GM21423 (cell line): ENCODE results near the gene UGT3A2.

Source experiments
- ATAC-seq: cut with Tn5 transposase; IDR thresholded peaks from one replicate; pipeline ENCODE4 v1.9.1; 2021; ENCODE audit warnings: mild to moderate bottlenecking, moderate library complexity; ENCODE audit not compliant: unreplicated experiment

Gene UGT3A2, protein sequence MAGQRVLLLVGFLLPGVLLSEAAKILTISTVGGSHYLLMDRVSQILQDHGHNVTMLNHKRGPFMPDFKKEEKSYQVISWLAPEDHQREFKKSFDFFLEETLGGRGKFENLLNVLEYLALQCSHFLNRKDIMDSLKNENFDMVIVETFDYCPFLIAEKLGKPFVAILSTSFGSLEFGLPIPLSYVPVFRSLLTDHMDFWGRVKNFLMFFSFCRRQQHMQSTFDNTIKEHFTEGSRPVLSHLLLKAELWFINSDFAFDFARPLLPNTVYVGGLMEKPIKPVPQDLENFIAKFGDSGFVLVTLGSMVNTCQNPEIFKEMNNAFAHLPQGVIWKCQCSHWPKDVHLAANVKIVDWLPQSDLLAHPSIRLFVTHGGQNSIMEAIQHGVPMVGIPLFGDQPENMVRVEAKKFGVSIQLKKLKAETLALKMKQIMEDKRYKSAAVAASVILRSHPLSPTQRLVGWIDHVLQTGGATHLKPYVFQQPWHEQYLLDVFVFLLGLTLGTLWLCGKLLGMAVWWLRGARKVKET

DNA sequence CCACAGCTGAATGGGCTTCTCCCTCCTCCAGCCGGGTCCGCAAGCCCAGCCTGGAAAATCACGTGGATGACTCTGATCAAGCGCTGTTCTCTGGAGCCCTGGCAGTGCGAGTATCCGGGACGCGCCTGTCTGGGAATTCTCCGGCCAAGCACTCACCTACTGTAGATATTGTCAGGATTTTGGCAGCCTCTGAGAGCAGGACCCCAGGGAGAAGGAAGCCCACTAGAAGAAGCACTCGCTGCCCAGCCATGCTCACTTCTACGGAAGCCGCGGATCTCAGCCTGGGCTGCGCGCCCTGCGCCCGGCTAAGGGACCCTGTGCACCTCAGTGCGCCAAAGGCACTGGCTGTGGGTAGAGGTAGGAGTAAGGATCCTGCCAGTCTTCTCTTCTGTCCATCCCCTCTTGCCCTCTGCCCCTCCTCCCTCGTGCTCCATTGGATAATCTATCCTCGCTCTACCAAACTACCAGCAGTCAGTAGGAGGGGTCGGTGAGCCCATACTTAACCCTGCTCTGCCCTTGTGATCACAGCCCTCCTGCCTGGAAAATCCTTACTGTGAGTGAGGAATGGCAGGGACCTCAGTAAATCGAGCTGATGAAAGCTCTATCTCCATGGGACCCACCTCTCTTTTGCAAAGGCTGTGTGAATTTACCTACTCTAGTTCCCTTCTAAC, at the start of gene UGT3A2:
Gene UGT3A2, minus strand, starts transcription at position 343 of the 671 bp plus-strand sequence. Its CDS starts 93 bp downstream, at position 250.
- no peak for ATAC-seq

- ATAC-seq: no peak
Observed at GRCh38 chr5:36111238-36111637, 44.6 kb upstream of the UGT3A2 start.

DNA sequence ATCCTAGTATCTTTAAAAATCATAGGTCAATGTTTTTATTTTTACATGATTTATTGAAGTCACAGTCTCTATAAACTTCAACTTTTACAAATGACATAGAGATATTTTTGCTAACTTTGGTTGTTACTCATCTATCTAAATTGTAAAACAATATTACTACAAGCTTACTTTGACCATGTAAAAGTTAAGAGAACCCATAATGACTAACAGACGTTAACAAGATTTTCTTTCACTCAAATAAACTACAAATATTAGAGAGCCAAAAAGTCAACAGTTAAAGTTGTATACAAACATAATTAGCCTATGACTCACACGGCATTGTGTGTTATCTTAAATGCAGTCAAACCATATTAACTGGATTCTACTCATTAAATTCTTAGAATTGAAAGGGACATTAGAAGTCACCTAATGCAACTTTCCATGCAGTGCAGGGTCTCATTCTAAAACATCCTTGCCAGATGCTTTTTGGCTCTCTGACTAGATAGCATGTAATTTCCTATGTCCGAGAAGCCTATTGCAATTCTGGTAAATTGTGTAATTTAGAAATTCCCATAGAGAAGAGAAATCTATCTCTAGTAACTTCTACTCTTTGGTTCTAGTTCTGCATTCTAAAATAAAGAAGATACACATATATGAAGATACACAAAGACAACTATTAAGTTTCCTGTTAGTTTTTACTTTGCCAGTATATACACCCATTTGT, 42.2 kb upstream of the UGT3A2 start:
- no peak for ATAC-seq

DNA sequence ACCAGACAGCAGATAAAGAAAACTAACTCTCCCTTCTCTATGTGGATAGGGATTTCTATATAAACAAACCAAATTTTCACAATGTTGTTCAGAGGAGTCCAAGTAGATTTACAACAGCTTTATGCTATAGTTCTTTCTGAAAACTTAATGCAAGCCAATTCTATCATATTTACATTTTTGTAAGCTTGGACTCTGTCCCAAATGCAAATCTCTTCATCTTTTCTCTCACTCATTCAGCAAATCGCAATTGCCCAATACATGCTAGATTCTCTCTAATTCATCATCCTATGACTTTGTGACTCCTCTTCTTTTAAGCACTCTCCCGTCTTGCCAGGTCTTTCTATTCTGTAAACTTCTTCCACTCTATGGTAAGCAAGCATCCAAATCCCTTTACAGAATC, 39.1 kb upstream of the UGT3A2 start:
- ATAC-seq: no peak

GRCh38 chr5:36099748-36100147, 33.1 kb upstream of the UGT3A2 start:
- ATAC-seq: no peak

DNA sequence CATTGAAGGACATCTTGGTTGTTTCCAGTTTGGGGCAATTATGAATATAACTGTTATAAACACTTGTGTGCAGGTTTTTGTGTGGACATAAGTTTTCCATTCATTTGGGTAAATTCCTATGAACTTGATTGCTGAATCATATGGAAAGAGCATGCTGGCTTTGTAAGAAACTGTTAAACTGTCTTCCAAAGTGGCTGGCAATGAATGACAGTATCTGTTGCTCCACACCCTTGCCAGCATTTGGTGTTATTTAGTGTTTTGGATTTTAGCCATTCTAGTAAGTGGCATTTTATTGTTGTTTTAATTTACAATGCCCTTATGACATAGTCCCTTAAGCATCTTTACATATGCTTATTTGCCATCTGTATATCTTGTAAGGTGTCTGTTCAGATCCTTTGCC, 29.8 kb upstream of the UGT3A2 start:
- no peak for ATAC-seq

DNA sequence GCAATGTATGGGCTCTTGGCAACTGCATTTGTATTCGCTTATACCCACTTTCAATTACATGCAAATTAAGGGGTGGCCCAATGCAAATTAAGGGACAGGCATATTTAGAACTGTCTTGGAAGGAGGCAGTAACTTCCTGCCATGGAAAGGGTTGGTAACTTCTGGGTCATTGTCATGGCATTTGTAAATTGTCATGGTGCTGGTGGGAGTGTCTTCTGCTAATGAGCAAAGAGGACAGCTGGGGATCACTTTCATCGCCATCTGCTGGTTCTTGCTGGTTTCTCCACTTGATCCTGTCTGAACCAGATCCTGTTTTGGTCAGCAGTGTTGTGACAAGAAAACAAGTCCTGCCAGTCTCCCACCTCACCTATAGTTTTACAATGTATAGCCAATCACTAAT, 23.3 kb upstream of the UGT3A2 start:
- no peak for ATAC-seq

DNA sequence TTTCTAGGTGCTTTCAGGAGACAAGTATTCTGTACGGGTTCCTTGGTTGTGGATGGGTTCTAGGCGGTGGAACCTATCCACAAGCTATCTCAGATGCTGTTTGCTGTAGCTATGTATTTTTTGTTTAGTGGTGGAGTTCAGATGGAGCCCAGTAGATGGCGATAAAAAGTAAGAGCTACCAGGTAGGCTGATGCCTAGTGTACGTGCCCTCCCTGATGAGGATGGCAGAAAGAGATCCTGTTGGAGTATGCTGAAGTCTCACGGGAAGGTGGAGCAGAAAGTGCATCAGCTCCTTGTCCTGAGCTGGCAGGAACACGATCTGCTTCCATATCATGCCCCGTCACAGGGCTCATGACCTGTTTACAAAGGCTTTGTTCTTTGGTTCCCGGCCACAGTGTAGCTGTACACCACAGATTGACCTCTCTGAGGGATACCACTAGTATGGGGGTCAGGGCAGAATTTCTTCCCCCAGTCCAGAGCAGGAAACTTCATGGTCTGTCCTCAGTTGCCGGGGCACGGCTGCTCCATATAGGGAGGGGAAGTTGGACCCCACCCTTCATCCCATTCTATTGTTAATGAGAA, 12.6 kb upstream of the UGT3A2 start:
- ATAC-seq: peak; percentile 96

DNA sequence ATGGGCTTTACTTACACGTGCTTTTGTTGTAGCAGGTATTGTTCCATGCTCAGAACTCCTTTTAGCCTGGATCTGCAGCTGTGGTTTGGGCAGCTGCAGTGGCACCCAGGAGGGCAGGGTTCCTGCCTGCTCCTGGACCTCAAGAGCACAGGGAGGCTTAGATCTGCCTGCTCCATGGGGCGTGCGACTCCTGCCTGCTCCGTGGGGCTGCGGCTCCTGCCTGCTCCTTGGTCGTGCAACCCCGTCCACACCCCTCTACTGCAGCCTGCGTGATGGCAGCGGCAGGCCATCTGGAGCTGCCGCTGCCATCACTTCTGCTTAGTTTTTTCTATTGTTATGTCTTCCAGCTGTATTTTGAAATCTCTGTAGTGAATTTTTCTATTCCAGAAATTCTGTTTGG, 11.7 kb upstream of the UGT3A2 start:
- no peak for ATAC-seq

DNA sequence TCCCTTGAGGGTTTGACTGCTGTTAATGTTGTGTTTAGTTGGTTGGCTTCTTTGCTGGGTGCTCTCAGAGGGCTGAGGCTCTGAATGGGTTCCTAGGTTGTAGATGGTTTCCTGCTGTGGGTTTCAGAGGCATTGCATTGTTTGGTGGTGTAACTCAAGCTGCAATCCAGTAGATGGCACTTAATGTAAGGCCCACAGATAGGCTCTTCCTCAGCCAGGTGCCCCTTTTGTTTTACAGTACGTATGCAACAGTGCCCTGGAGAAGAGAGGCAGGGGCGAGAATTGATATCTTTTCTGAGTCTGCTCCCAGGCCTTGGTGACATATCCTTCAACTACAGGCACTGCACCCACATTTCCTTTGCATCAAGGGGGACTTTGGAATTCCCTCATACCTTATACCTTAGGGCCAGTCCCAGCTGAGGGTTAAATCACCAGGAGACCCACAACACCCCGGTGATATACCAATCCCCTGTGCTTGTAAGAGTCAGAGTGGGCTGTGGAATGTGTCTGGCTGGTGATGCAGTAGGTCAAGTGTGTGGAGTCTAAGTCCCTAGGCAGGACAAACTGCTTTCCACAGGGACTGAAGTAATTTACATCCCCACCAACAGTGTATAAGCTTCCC, 7.0 kb upstream of the UGT3A2 start:
- ATAC-seq: peak; percentile 92

- no peak for ATAC-seq
Observed at GRCh38 chr5:36070687-36071571, 4.2 kb upstream of the UGT3A2 start.

DNA sequence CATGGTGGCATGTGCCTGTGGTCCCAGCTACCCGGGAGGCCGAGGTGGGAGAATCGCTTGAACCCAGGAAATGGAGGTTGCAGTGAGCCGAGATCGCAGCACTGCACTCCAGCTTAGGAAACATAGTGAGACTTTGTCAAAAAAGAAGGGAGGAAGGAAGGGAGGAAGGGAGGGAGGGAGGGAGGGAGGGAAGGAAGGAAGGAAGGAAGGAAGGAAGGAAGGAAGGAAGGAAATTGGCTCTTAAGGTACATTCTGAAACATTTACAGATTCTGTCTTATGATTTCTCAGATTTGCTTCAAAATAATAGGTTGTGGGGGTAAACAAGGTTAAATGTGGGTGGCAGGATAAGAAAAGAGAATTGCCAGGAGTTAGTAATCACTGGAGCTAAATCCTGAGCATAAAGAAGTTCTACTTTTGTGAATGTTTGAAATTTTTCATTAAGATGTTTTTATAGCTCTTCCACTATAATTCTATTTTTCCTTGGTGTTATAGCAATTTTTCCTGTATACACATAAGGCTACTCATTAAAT, 2.1 kb upstream of the UGT3A2 start:
- ATAC-seq: no peak

DNA sequence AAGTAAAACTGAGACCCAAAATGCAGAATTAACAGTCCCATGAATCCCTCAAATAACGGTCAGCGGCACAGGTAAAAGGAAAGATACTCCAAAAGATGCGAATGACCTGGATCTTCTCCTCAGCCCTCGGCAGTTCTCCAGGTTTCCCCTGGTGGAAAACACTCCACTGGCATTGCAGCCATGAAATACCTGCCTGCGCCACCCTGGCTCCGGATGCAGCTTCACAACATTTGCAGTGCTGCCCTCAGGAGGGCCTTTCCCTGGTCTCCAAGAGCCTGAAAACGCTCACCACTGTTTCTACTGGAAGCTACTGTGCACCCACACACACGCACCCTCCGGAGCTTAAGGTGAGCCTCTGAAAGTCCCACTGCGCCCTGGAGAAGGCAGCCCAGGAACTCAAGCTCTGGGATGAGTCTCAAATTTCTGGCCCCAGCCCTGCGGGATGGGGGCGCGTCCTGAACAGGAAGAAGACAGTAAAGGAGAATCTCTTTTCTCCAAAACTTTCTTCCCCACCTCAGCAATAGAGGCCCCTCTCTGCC, 612 bp downstream of the UGT3A2 start:
- ATAC-seq: no peak

GRCh38 chr5:36060420-36060887, 6.2 kb downstream of the UGT3A2 start:
- no peak for ATAC-seq

GRCh38 chr5:36059571-36060419, 6.9 kb downstream of the UGT3A2 start:
- ATAC-seq: no peak

DNA sequence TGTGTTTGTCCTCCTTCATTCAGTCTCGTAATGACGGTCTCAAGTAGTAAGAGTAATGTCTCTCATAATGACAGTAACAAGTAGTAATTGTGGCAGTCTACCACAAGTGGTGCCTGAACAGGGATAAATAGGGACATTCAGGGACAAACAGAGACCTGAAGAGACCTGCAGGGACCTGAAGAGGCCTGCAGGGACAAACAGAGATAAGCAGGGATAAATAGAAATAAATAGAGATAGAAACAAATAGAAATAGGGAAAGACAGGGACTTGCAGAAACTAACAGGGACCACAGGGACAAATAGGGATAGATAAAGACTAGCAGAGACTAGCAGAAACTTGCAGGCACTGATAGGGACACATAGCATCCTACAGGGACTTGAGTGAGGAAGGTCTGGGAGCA, 7.9 kb downstream of the UGT3A2 start:
- no peak for ATAC-seq

GRCh38 chr5:36057386-36057785, 9.3 kb downstream of the UGT3A2 start:
- no peak for ATAC-seq

GRCh38 chr5:36056422-36056821, 10.3 kb downstream of the UGT3A2 start:
- no peak for ATAC-seq
